CD4-positive, alpha-beta T cell treated with Interleukin-12 subunit alpha and Interleukin-12 subunit beta, for 1 hour (primary cell): Measurements from ENCODE around the gene ENC1.
"Not testable (repeated sequence)": the region's sequence is repeated elsewhere in the genome, so short reads cannot be mapped to it uniquely, and the experiment has no call there.

Source experiments
- DNase-seq: peaks from one replicate; pipeline ENCODE4 v3.0.0-alpha.2; 2020

Gene ENC1

GRCh38 chr5:74640450-74640953 lies at the start of gene ENC1:
Gene ENC1 (minus strand): TSS chr5:74640728. CDS start chr5:74636485, 4,243 bp downstream.
- peak; percentile 78 for DNase-seq

GRCh38 chr5:74686962-74687751 lies 46.6 kb upstream of the ENC1 start:
- no peak for DNase-seq

GRCh38 chr5:74685979-74686631 lies 45.6 kb upstream of the ENC1 start:
- peak; percentile 5 for DNase-seq

- DNase-seq: peak; percentile 85
Observed at GRCh38 chr5:74684900-74685851, 44.6 kb upstream of the ENC1 start, which contains the start of gene HEXB. Gene HEXB (plus strand): TSS chr5:74685233. CDS start chr5:74685261, 28 bp downstream.

- DNase-seq: no peak
Observed at GRCh38 chr5:74679966-74680365, 39.4 kb upstream of the ENC1 start.

- DNase-seq: not testable (repeated sequence)
Observed at GRCh38 chr5:74679300-74679699, 38.8 kb upstream of the ENC1 start.

- not testable (repeated sequence) for DNase-seq
Observed at GRCh38 chr5:74678123-74678522, 37.6 kb upstream of the ENC1 start.

- not testable (repeated sequence) for DNase-seq
Observed at GRCh38 chr5:74676466-74676865, 35.9 kb upstream of the ENC1 start.

GRCh38 chr5:74673011-74673790 lies 32.7 kb upstream of the ENC1 start:
- peak; percentile 31 for DNase-seq

- DNase-seq: no peak
Observed at GRCh38 chr5:74672215-74672877, 31.8 kb upstream of the ENC1 start.

- DNase-seq: no peak
Observed at GRCh38 chr5:74670396-74671038, 30.0 kb upstream of the ENC1 start.

- DNase-seq: no peak
Observed at GRCh38 chr5:74669821-74670220, 29.3 kb upstream of the ENC1 start.

- DNase-seq: no peak
Observed at GRCh38 chr5:74667396-74667795, 26.9 kb upstream of the ENC1 start.

GRCh38 chr5:74665816-74666215 lies 25.3 kb upstream of the ENC1 start:
- DNase-seq: no peak

GRCh38 chr5:74665273-74665672 lies 24.7 kb upstream of the ENC1 start:
- no peak for DNase-seq

- no peak for DNase-seq
Observed at GRCh38 chr5:74664551-74664950, 24.0 kb upstream of the ENC1 start.

GRCh38 chr5:74660873-74661272 lies 20.3 kb upstream of the ENC1 start:
- DNase-seq: no peak

- DNase-seq: no peak
Observed at GRCh38 chr5:74660140-74660539, 19.6 kb upstream of the ENC1 start.

- DNase-seq: no peak
Observed at GRCh38 chr5:74659172-74659571, 18.6 kb upstream of the ENC1 start.

- DNase-seq: no peak
Observed at GRCh38 chr5:74657165-74657564, 16.6 kb upstream of the ENC1 start.

GRCh38 chr5:74655716-74656115 lies 15.2 kb upstream of the ENC1 start:
- DNase-seq: no peak
